Activated T-cell treated with anti-CD3 and anti-CD28 coated beads, Interleukin-2, amount 50 U/mL, for 48 hours (primary cell): ENCODE data around the gene CTAGE4.
"Not testable (repeated sequence)": the region's sequence is repeated elsewhere in the genome, so short reads cannot be mapped to it uniquely, and the experiment has no call there.

Experiments used
- DNase-seq, 2 experiments: peaks; one replicate each; pipeline ENCODE4 v3.0.0-alpha.2; 2020

The CTAGE4 gene

DNA sequence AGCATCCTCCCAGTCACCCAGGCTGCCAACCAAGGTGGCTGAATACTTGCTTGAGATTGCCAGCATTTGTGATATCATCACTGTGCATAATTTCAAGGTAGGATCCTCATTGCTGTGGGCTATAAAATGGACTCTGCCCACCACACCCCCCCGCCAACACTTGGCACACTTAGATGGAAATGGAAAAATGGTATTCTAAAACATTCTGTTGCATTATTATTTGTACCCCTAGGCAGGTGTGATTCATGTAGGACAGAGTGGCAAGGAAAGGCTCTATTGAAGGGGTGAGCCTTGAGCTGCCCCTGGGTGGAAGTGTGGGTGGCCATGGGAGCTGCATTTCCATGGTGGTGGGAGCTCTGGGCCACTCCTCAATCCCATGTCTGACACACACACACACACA is 35.3 kb downstream of the CTAGE4 start:
- not testable (repeated sequence) for DNase-seq

- not testable (repeated sequence) for DNase-seq
Measured at GRCh38 chr7:144219149-144219548, 35.9 kb downstream of the CTAGE4 start.

DNA sequence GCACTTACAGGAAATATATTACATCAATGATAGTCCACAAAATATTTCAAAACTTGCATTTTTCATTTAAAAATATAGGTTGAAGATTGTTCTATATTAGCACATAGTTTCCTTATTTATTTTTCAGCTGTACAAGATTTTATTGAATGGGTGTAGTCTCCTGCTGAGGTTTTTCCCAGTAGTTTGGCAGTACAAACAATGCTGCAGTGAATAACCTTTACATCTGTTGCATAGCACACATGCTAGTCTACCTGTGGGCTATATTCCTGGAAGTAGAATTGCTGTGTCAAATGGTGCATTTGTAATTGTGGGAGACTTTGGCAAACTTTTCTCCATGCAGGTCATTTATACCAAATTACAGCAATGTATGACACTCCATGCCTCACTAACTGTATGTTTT is 37.3 kb downstream of the CTAGE4 start:
- not testable (repeated sequence) for DNase-seq

DNA sequence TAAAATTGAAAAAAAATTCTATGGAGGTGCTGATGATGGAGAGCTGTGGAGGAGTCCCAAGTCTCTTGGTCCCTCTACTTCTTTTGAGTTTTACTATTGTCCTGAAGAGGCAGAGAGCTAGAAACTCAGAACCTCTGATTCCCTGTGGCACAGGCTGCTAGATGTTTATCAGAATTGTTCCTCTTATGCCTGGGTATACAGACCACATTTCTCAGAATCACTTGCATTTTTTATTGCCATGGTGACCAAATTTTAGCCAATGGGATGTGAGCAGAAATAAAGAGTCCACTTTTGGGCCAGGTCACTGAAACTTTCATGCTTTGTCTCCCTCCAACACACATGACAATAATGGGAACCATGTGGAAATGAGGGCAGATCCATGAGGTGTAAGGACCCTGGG is 40.4 kb downstream of the CTAGE4 start:
- not testable (repeated sequence) for DNase-seq

DNA sequence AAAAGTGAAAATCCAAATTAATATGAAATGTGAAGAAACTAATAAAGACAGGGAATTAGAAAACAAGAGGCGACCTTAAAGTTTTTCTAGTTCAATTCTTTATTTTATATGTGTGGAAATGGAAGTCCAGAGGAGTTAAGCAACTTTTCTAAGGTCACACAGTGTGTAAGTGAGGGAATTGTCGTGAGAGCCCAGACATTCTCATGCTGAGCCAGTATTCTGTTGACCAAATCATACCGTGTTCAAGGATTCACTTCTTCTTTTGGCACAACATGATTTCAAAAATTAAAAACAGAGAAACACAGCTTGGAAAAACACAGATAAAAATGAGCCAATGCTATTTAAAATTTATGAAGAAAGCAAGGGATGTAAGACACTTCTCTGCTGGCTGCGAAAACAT is 43.6 kb downstream of the CTAGE4 start:
- not testable (repeated sequence) for DNase-seq

DNA sequence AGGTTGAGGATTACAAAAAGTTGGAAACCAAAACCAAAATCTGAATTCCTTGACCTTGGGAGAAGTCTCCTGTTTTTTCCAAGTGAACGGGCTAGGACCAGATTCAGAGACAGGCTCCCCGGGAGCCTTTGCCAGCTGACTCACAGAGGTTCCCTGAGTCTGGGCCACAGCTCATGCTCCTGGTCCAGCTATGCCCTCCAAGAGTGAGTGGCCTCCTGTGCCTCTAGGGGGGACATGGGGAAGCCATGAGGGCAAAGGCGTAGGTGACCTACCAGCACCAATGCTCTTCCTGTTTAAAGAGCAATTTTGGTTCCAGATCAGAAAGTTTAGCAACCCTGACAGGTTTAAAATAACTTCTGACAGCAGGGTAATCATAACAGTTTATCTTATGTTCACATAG is 45.5 kb downstream of the CTAGE4 start:
- not testable (repeated sequence) for DNase-seq

DNA sequence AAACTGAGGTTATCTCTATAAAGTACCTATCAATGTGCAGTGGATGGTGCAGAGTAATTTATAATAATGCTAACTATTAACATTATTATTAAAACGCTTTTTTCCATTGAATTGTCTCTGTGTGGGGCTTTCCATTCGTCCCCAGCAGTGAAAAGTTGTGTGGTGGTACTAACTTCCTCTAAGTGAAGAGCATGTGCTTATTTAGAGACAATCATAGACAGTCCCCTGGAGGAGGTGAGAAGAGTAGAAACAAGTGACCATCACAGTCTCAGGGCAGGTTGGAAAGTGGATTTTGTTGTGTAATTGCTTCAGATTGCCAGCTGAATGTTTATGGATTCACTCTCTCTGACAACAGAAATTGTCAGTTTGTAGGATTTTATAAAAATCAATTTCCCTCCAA is 47.8 kb downstream of the CTAGE4 start:
- not testable (repeated sequence) for DNase-seq

GRCh38 chr7:144233039-144233438 is 49.8 kb downstream of the CTAGE4 start:
- not testable (repeated sequence) for DNase-seq
